Nephron (organoid): ENCODE measurements around the gene PEAK1.

Experiments used
- H3K27ac Mint-ChIP-seq, 3 experiments: 2 replicates each; pipeline ENCODE4 v1.8.0; 2020; ENCODE audit warnings: mixed read lengths in 3 of 3, mild to moderate bottlenecking in 2 of 3, moderate library complexity in 1 of 3
- H3K27me3 Mint-ChIP-seq: 2 replicates; pipeline ENCODE4 v1.8.0; 2021; ENCODE audit warnings: low read depth, mild to moderate bottlenecking, moderate library complexity, mixed read lengths
- H3K36me3 Mint-ChIP-seq: 2 replicates; pipeline ENCODE4 v1.8.0; 2020; ENCODE audit warnings: low read depth, mixed read lengths
- H3K4me1 Mint-ChIP-seq: 2 replicates; pipeline ENCODE4 v1.8.0; 2020; ENCODE audit warnings: mixed read lengths
- H3K4me3 Mint-ChIP-seq, 3 experiments: 2 replicates each; pipeline ENCODE4 v1.8.0; 2020; ENCODE audit warnings: mild to moderate bottlenecking in 3 of 3, mixed read lengths in 3 of 3, moderate library complexity in 2 of 3
- H3K9me3 Mint-ChIP-seq: 2 replicates; pipeline ENCODE4 v1.8.0; 2020; ENCODE audit warnings: mixed read lengths
- TF ChIP-seq, protein P1 (sequence below), 3 experiments: fragments of 200-600 bp; sonication (generic); IDR thresholded peaks; one replicate each; pipeline ENCODE4 v1.5.0; 2021; ENCODE audit warnings: antibody characterized with exemption in 3 of 3; ENCODE audit not compliant: unreplicated experiment in 3 of 3

The PEAK1 gene

DNA sequence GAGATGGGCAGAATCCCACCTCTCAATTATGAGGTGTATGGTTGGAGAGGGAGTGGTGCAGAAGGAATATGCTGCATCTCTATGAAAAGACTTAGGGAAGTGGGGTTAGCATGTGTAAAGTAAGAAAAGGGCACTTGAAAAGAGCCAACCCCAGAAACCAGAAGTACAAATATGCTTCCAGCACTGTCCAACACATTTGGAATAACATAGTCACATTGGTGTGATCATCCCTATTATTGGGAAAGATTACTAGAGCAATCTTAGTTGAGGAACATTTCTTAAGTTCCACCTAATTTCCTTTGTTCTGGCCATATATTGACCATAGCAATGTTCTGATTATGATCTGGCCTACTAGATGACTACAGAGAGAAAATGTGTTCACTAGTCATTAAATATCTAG, 35.0 kb upstream of the PEAK1 start:
- Mint-ChIP-seq H3K27ac (peak overlapping the region; percentile 0 to 69 (median 69)), H3K27me3 (no peaks in the 10 kb centered on the region), H3K4me3 (no peak overlapping the region), H3K4me1 (peaks cover 20% of the 10 kb centered on the region), H3K36me3 (peaks cover 31% of the 10 kb centered on the region), H3K9me3 (peaks cover 3% of the 10 kb centered on the region)
- TF ChIP-seq, protein P1, sequence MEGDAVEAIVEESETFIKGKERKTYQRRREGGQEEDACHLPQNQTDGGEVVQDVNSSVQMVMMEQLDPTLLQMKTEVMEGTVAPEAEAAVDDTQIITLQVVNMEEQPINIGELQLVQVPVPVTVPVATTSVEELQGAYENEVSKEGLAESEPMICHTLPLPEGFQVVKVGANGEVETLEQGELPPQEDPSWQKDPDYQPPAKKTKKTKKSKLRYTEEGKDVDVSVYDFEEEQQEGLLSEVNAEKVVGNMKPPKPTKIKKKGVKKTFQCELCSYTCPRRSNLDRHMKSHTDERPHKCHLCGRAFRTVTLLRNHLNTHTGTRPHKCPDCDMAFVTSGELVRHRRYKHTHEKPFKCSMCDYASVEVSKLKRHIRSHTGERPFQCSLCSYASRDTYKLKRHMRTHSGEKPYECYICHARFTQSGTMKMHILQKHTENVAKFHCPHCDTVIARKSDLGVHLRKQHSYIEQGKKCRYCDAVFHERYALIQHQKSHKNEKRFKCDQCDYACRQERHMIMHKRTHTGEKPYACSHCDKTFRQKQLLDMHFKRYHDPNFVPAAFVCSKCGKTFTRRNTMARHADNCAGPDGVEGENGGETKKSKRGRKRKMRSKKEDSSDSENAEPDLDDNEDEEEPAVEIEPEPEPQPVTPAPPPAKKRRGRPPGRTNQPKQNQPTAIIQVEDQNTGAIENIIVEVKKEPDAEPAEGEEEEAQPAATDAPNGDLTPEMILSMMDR (IDR thresholded peaks at IDR 0.05; ENCODE audit: unreplicated experiment in 3 of 3): no peak

DNA sequence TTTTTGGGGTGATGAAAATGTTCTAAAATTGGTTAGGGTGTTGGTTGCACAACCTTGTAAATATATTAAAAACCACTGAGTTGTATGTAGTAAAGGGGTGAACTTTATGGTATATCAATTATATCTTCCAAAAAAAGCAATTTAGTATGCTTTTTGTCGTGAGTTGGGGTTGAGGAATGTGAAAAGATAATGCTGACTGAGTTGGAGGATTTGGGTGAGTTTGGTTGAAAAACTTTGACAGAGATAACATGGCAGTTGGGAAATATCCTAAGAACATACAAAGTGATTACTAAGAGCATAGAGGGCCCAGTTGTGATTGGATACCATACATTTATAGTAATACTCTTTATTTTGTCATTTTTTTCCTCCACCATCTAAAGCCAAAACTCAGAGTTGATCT, 34.4 kb upstream of the PEAK1 start:
- Mint-ChIP-seq H3K9me3 (peaks cover 3% of the 10 kb centered on the region), H3K4me3 (no peak overlapping the region), H3K36me3 (peaks cover 31% of the 10 kb centered on the region), H3K27me3 (no peaks in the 10 kb centered on the region), H3K4me1 (peaks cover 20% of the 10 kb centered on the region), H3K27ac (peak overlapping the region in 2 of 3 experiments; percentile 0 to 69)
- TF ChIP-seq, protein P1 (IDR thresholded peaks at IDR 0.05; ENCODE audit: unreplicated experiment in 3 of 3): no peak

DNA sequence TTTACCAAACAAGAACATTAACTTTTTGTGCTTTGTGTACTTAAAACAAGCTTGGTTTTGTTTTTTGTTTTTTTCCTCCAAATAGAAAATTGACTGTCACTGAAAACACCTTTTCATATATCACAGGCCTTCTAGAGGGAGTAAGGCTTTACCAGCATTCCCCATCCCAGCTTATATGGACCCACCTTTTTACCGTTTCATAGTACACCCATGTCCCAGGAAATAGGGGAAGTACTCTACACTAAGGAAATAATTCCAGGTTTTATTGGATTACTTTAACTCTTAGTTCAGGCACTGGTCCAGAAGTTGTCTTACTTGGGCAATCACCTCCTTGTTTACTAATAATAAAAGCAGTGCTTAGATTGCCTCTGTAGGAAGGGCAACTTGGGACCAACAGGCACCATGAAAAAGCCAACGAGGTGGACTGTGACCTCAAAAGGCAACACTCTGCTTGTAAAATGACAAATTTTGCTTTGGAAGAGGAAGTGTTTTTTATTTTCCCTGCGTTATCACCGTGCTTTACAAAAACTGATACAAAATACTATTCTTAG, 27.0 kb upstream of the PEAK1 start:
- Mint-ChIP-seq H3K4me3 (no peak overlapping the region), H3K27me3 (no peaks in the 10 kb centered on the region), H3K9me3 (peaks cover 3% of the 10 kb centered on the region), H3K27ac (no peak overlapping the region), H3K36me3 (peaks cover 44% of the 10 kb centered on the region), H3K4me1 (peaks cover 27% of the 10 kb centered on the region)
- TF ChIP-seq, protein P1 (IDR thresholded peaks at IDR 0.05; ENCODE audit: unreplicated experiment in 3 of 3): no peak

DNA sequence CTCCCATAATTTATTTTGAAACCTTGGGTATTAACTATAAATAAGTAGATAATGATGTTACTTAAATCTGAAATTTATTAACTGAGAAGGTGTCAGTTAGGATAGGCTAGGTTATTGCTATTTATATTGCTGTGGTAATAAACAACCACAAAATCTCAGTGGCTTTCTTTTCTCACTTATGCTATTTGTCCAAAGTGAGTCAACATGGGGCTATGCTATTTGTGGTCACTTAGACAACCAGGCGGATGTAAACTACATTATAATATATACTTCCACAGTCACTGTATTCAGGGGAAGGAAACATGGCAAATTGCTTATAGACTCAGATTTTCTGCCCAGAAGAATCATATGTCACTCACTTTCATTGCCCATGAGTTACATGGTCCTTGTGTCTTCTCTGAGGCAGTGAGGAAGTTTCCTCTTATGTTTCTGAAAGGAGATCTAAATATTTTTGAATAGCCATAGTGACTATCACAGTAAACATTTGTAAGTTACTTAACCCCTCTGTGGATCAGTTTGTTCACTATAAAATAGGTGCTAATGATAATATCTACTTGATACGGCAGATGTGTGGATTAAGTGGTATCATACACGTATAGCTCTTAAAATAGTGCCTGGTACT, 20.6 kb upstream of the PEAK1 start:
- Mint-ChIP-seq H3K4me3 (no peak overlapping the region), H3K4me1 (peaks cover 29% of the 10 kb centered on the region), H3K27me3 (no peaks in the 10 kb centered on the region), H3K27ac (no peak overlapping the region), H3K9me3 (no peaks in the 10 kb centered on the region), H3K36me3 (peaks cover 17% of the 10 kb centered on the region)
- TF ChIP-seq, protein P1 (IDR thresholded peaks at IDR 0.05; ENCODE audit: unreplicated experiment in 3 of 3): no peak

- Mint-ChIP-seq H3K4me3 (no peak overlapping the region), H3K36me3 (peaks cover 19% of the 10 kb centered on the region), H3K4me1 (peaks cover 12% of the 10 kb centered on the region), H3K27me3 (no peaks in the 10 kb centered on the region), H3K9me3 (no peaks in the 10 kb centered on the region), H3K27ac (no peak overlapping the region)
- TF ChIP-seq, protein P1 (IDR thresholded peaks at IDR 0.05; ENCODE audit: unreplicated experiment in 3 of 3): no peak
Observed at GRCh38 chr15:77437264-77437663, 17.4 kb upstream of the PEAK1 start.

DNA sequence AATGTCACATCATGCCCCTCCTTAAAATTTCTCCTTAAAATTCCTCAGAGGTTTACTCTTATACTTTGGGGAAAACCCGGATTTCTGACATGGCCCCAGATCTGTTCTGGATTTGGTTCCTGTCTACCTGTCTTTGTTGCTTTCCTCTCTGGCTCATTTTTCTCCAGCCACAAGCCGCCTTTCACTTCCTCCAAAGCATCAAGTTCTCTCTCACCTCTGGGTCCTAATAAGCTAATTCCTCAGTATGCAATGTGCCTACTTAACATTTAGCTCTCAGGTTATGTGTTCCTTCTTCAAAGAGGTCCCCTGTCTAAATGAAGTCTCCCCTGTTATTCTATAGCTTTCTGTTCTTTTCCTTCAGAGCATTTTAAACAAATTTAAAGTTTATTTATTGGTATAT, 16.9 kb upstream of the PEAK1 start:
- Mint-ChIP-seq H3K36me3 (peaks cover 21% of the 10 kb centered on the region), H3K4me3 (no peak overlapping the region), H3K27me3 (no peaks in the 10 kb centered on the region), H3K4me1 (peaks cover 12% of the 10 kb centered on the region), H3K27ac (no peak overlapping the region), H3K9me3 (no peaks in the 10 kb centered on the region)
- TF ChIP-seq, protein P1 (IDR thresholded peaks at IDR 0.05; ENCODE audit: unreplicated experiment in 3 of 3): no peak
